A673 (cell line): ENCODE measurements around the gene ANXA11. TPM values are rescaled to one million over a fixed set of nuclear protein-coding genes. Genes with fewer than 3 reads are reported as not detected.

Experiments used
- BruUV-seq: library from RNA; stranded (reverse); fragments of 400-500 nt; replicated peaks from 2 replicates; lab custom pipeline; 2021; lab: Mats Ljungman, UMichigan
- CTCF ChIA-PET: fragments of 300-600 bp; sonication (Branson Sonifier 250); formaldehyde crosslinking; loops from one replicate; lab custom pipeline; 2022; ENCODE audit warnings: antibody characterized with exemption; lab: Charles Lee
- POLR2A ChIA-PET: fragments of 300-600 bp; sonication (Branson Sonifier 250); formaldehyde crosslinking; loops from one replicate; lab custom pipeline; 2022; ENCODE audit warnings: antibody characterized with exemption; ENCODE audit not compliant: low non-redundant PET; lab: Charles Lee
- DNase-seq: peaks from one replicate; pipeline ENCODE4 v3.0.0-alpha.2; 2015; ENCODE audit warnings: low spot score
- H3K27ac ChIP-seq: fragments of 200-600 bp; sonication (generic); 2 replicates; pipeline ENCODE4 v1.5.1; 2016; ENCODE audit warnings: mixed run types, low read depth, mild to moderate bottlenecking, mixed read lengths, antibody characterized with exemption, low read length; ENCODE audit not compliant: poor library complexity, severe bottlenecking
- H3K27me3 ChIP-seq: fragments of 200-600 bp; sonication (generic); replicated peaks from 2 replicates; pipeline ENCODE4 v1.6.1; 2017; ENCODE audit warnings: mixed run types, low read depth, mild to moderate bottlenecking, mixed read lengths, antibody characterized with exemption, low read length; ENCODE audit not compliant: insufficient read depth, poor library complexity
- H3K36me3 ChIP-seq: fragments of 200-600 bp; sonication (generic); 2 replicates; pipeline ENCODE4 v1.6.1; 2016; ENCODE audit warnings: mixed run types, mild to moderate bottlenecking, mixed read lengths, antibody characterized with exemption, low read length; ENCODE audit not compliant: insufficient read depth, poor library complexity, severe bottlenecking
- H3K4me1 ChIP-seq: fragments of 200-600 bp; sonication (generic); 2 replicates; pipeline ENCODE4 v1.6.1; 2017; ENCODE audit warnings: mixed run types, mild to moderate bottlenecking, mixed read lengths, antibody characterized with exemption, low read length; ENCODE audit not compliant: insufficient read depth, poor library complexity, severe bottlenecking
- H3K4me3 ChIP-seq: fragments of 200-600 bp; sonication (generic); 2 replicates; pipeline ENCODE4 v1.5.1; 2016; ENCODE audit warnings: low read depth, mixed run types, mild to moderate bottlenecking, mixed read lengths, low read length; ENCODE audit not compliant: poor library complexity, severe bottlenecking
- H3K9me3 ChIP-seq: fragments of 200-600 bp; sonication (generic); 2 replicates; pipeline ENCODE4 v1.6.1; 2016; ENCODE audit warnings: mixed run types, low read depth, mild to moderate bottlenecking, mixed read lengths, antibody characterized with exemption, low read length; ENCODE audit not compliant: poor library complexity, severe bottlenecking
- CTCF ChIP-seq: fragments of 300-800, 200-600 bp; sonication (generic); conservative IDR thresholded peaks from 2 replicates; pipeline ENCODE4 v1.5.1; 2017; ENCODE audit warnings: low read depth, mild to moderate bottlenecking, antibody characterized with exemption, low read length, moderate library complexity, mixed read lengths
- EZH2 ChIP-seq: fragments of 200-600 bp; sonication (generic); IDR thresholded peaks from 2 replicates; pipeline ENCODE4 v1.6.1; 2017; ENCODE audit warnings: borderline replicate concordance, low read depth, mild to moderate bottlenecking, mixed read lengths, antibody characterized with exemption, low read length; ENCODE audit not compliant: poor library complexity, severe bottlenecking
- intact Hi-C: fragments of 100-400 bp; cut with micrococcal nuclease; formaldehyde crosslinking; loops from one replicate; pipeline ENCODE4 v1.10.0; 2022; ENCODE audit not compliant: unreplicated experiment
- total RNA-seq: library from RNA; stranded (reverse); gene quantifications from 2 replicates; pipeline ENCODE4 v1.2.3, GENCODE V29; 2021

Gene ANXA11
- total RNA-seq, 1 experiment from 2014 or later: 119 TPM

- intact Hi-C loops: no loop called here
- Histone ChIP-seq H3K9me3 (peaks cover 4% of the 10 kb centered on the region), H3K4me1 (peaks cover 21% of the 10 kb centered on the region), H3K4me3 (no peak overlapping the region), H3K27ac (no peak overlapping the region), H3K27me3 (no peaks in the 10 kb centered on the region), H3K36me3 (peaks cover 36% of the 10 kb centered on the region)
- TF ChIP-seq EZH2 (no peak), CTCF (no peak)
- CTCF ChIA-PET: interaction anchor here (1.1 kb wide), 1 partner anchor 10 kb away, joined by 3 read pairs; no protein-coding TSS in a partner anchor
- POLR2A ChIA-PET: no interaction called here
- BruUV-seq: no TSS peak
- no peak for DNase-seq
Observed at GRCh38 chr10:80154626-80154977, 50.7 kb downstream of the ANXA11 start.

- CTCF ChIA-PET: interaction anchor here (1.1 kb wide), 1 partner anchor 9 kb away, joined by 3 read pairs; no protein-coding TSS in a partner anchor
- Histone ChIP-seq H3K9me3 (peaks cover 5% of the 10 kb centered on the region), H3K36me3 (peaks cover 40% of the 10 kb centered on the region), H3K27ac (no peak overlapping the region), H3K4me1 (peaks cover 10% of the 10 kb centered on the region), H3K27me3 (no peaks in the 10 kb centered on the region), H3K4me3 (no peak overlapping the region)
- POLR2A ChIA-PET: no interaction called here
- intact Hi-C loops: no loop called here
- TF ChIP-seq EZH2: no peak
- no peak for TF ChIP-seq CTCF
- DNase-seq: no peak
- no TSS peak for BruUV-seq
Observed at GRCh38 chr10:80153460-80153859, 51.9 kb downstream of the ANXA11 start.

- intact Hi-C loops: no loop called here
- no TSS peak for BruUV-seq
- H3K4me3 ChIP-seq: no peak overlapping the region
- DNase-seq: no peak
- no peaks in the 10 kb centered on the region for H3K27me3 ChIP-seq
- peaks cover 5% of the 10 kb centered on the region for H3K9me3 ChIP-seq
- peaks cover 36% of the 10 kb centered on the region for H3K36me3 ChIP-seq
- CTCF ChIA-PET: no interaction called here
- H3K27ac ChIP-seq: no peak overlapping the region
- POLR2A ChIA-PET: no interaction called here
- TF ChIP-seq EZH2 (no peak), CTCF (no peak)
- H3K4me1 ChIP-seq: peaks cover 3% of the 10 kb centered on the region
Observed at GRCh38 chr10:80152820-80153219, 52.5 kb downstream of the ANXA11 start.
